Tibial artery (tissue), 4 donors: ENCODE data around the gene NSUN2.

ENCODE experiments used
- DNase-seq, 2 donors: peaks; one replicate each; pipeline ENCODE4 v3.0.0-alpha.2; 2019
- H3K27ac ChIP-seq, 2 donors: fragments of 200-600 bp; sonication (generic) in 1 of 2; 1 replicate in 1 of 2; 2 replicates in 1 of 2; pipeline ENCODE4 v1.5.1; 2018 to 2019; ENCODE audit warnings: mild to moderate bottlenecking in 1 of 2
- H3K27me3 ChIP-seq, 2 donors: fragments of 200-600 bp; sonication (generic) in 1 of 2; one replicate each; pipeline versions ENCODE4 v1.5.1 to v1.6.0; 2016 to 2019
- H3K36me3 ChIP-seq, 3 donors: fragments of 200-600 bp; sonication (generic) in 2 of 3; one replicate each; pipeline ENCODE4 v1.5.1; 2016 to 2019; ENCODE audit warnings: mild to moderate bottlenecking in 2 of 3
- H3K4me1 ChIP-seq, 4 donors: fragments of 200-600 bp; sonication (generic) in 2 of 4; 1 replicate in 3 of 4; 2 replicates in 1 of 4; pipeline ENCODE4 v1.5.1; 2016 to 2019
- H3K4me3 ChIP-seq, 2 donors: fragments of 200-600 bp; sonication (generic) in 1 of 2; 1 replicate in 1 of 2; 2 replicates in 1 of 2; pipeline ENCODE4 v1.5.1; 2018 to 2019; ENCODE audit warnings: mild to moderate bottlenecking in 2 of 2
- H3K9me3 ChIP-seq, 3 donors: fragments of 200-600 bp; sonication (generic) in 1 of 3; one replicate each; pipeline ENCODE4 v1.5.1; 2016 to 2019
- CTCF ChIP-seq, 2 experiments: fragments of 200-600 bp in 1 of 2; fragments of 450-650 bp in 1 of 2; IDR thresholded peaks; one replicate each; pipeline ENCODE4 v1.5.1; 2017 to 2019; ENCODE audit warnings: antibody characterized with exemption in 2 of 2, mild to moderate bottlenecking in 1 of 2, moderate library complexity in 1 of 2
- intact Hi-C: fragments of 100-400 bp; cut with DNase I; formaldehyde crosslinking; loops from one replicate; pipeline ENCODE4 v1.15.0; 2023; ENCODE audit warnings: low total_unique reads

The NSUN2 gene

GRCh38 chr5:6598351-6598900 lies 34.4 kb downstream of the NSUN2 start:
- H3K9me3 ChIP-seq, result no peaks in the 10 kb centered on the region
- no peaks in the 10 kb centered on the region for H3K27me3 ChIP-seq
- no peak for DNase-seq
- intact Hi-C loops, result no loop called here
- H3K27ac ChIP-seq, result peak overlapping the region; percentile 64 to 69
- no peak for TF ChIP-seq CTCF (IDR thresholded peaks at IDR 0.05)
- H3K4me3 ChIP-seq, result no peak overlapping the region
- peaks cover 0 to 14% (median 8%) of the 10 kb centered on the region in 4 donors for H3K4me1 ChIP-seq
- H3K36me3 ChIP-seq, result peaks cover 28 to 77% (median 64%) of the 10 kb centered on the region in 3 donors

GRCh38 chr5:6597557-6597956 lies 35.3 kb downstream of the NSUN2 start:
- peak overlapping the region; percentile 64 to 69 for H3K27ac ChIP-seq
- no peak for TF ChIP-seq CTCF (IDR thresholded peaks at IDR 0.05)
- intact Hi-C loops, result no loop called here
- DNase-seq, result no peak
- peaks cover 0 to 14% (median 8%) of the 10 kb centered on the region in 4 donors for H3K4me1 ChIP-seq
- no peaks in the 10 kb centered on the region for H3K9me3 ChIP-seq
- no peaks in the 10 kb centered on the region for H3K27me3 ChIP-seq
- H3K36me3 ChIP-seq, result peaks cover 27 to 69% (median 55%) of the 10 kb centered on the region in 3 donors
- no peak overlapping the region for H3K4me3 ChIP-seq

GRCh38 chr5:6596388-6596787 lies 36.5 kb downstream of the NSUN2 start:
- no peaks in the 10 kb centered on the region for H3K27me3 ChIP-seq
- H3K9me3 ChIP-seq, result no peaks in the 10 kb centered on the region
- no peak overlapping the region for H3K27ac ChIP-seq
- peaks cover 0 to 14% (median 8%) of the 10 kb centered on the region in 4 donors for H3K4me1 ChIP-seq
- peaks cover 16 to 57% (median 44%) of the 10 kb centered on the region in 3 donors for H3K36me3 ChIP-seq
- no peak for TF ChIP-seq CTCF (IDR thresholded peaks at IDR 0.05)
- intact Hi-C loops, result no loop called here
- DNase-seq, result no peak
- H3K4me3 ChIP-seq, result no peak overlapping the region

DNA sequence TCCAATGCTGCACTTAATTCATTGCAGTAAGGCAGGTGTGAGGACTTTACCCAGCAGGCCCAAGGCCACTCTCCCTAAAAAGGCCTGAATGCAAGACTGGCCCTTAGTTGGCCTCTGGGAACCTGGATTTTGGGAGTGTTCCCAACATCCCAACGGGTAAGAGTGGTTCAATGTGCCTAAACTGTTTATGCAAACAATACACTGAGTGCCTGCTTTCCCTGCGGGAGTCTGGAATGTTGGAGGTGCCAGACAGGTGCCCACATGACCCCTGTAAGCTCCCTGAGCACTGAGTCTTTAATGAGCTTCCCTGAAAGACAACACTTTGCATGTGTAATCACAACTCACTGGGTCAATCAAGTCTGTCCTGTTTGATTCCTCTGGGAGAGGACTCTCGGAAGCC lies 37.4 kb downstream of the NSUN2 start:
- no peak overlapping the region for H3K4me3 ChIP-seq
- intact Hi-C loops, result no loop called here
- peaks cover 9 to 47% (median 35%) of the 10 kb centered on the region in 3 donors for H3K36me3 ChIP-seq
- no peak overlapping the region for H3K27ac ChIP-seq
- peaks cover 0 to 14% (median 8%) of the 10 kb centered on the region in 4 donors for H3K4me1 ChIP-seq
- no peak for TF ChIP-seq CTCF (IDR thresholded peaks at IDR 0.05)
- H3K27me3 ChIP-seq, result no peaks in the 10 kb centered on the region
- no peak for DNase-seq
- H3K9me3 ChIP-seq, result no peaks in the 10 kb centered on the region

- DNase-seq, result no peak
- Histone ChIP-seq H3K9me3 (no peaks in the 10 kb centered on the region), H3K4me1 (peaks cover 0 to 14% (median 8%) of the 10 kb centered on the region in 4 donors), H3K36me3 (peaks cover 0 to 35% (median 21%) of the 10 kb centered on the region in 3 donors), H3K27me3 (no peaks in the 10 kb centered on the region), H3K4me3 (no peak overlapping the region), H3K27ac (no peak overlapping the region)
- intact Hi-C loops, result no loop called here
- TF ChIP-seq CTCF (IDR thresholded peaks at IDR 0.05), result no peak
Measured at GRCh38 chr5:6594066-6594465, 38.8 kb downstream of the NSUN2 start.
